Measurements from ENCODE around the gene GBP4.

- no peak for TF ChIP-seq CTCF (IDR thresholded peaks at IDR 0.05; ENCODE audit: insufficient read depth, low read length)
- TF ChIP-seq POLR2AphosphoS5 (IDR thresholded peaks at IDR 0.05; ENCODE audit: low read depth): no peak
Measured at GRCh38 chr1:89165811-89166210, 32.9 kb downstream of the GBP4 start.
